GM19351 (cell line): Measurements from ENCODE around the gene MAEL.

Experiments
- ATAC-seq: cut with Tn5 transposase; IDR thresholded peaks from one replicate; pipeline ENCODE4 v1.9.1; 2021; ENCODE audit warnings: mild to moderate bottlenecking, moderate library complexity; ENCODE audit not compliant: unreplicated experiment

Gene MAEL

GRCh38 chr1:167054946-167055630 lies 66.0 kb downstream of the MAEL start:
- ATAC-seq, result no peak

GRCh38 chr1:167056529-167057231 lies 67.6 kb downstream of the MAEL start:
- no peak for ATAC-seq

- peak; percentile 78 for ATAC-seq
Observed at GRCh38 chr1:167057241-167057688, 68.2 kb downstream of the MAEL start.

- peak; percentile 45 for ATAC-seq
Observed at GRCh38 chr1:167059045-167059808, 70.1 kb downstream of the MAEL start.

GRCh38 chr1:167059809-167060107 lies 70.7 kb downstream of the MAEL start:
- no peak for ATAC-seq

- ATAC-seq, result no peak
Observed at GRCh38 chr1:167060141-167061072, 71.3 kb downstream of the MAEL start.

GRCh38 chr1:167061073-167061464 lies 72.0 kb downstream of the MAEL start:
- ATAC-seq, result no peak

GRCh38 chr1:167064621-167065020 lies 75.5 kb downstream of the MAEL start:
- ATAC-seq, result no peak

- no peak for ATAC-seq
Observed at GRCh38 chr1:167065471-167065870, 76.4 kb downstream of the MAEL start.

- ATAC-seq, result peak; percentile 92
Observed at GRCh38 chr1:167066333-167067122, 77.4 kb downstream of the MAEL start.

- ATAC-seq, result no peak
Observed at GRCh38 chr1:167067904-167068303, 78.8 kb downstream of the MAEL start.

- ATAC-seq, result no peak
Observed at GRCh38 chr1:167068761-167069160, 79.7 kb downstream of the MAEL start.

GRCh38 chr1:167071286-167071685 lies 82.2 kb downstream of the MAEL start:
- ATAC-seq, result no peak
